Caco-2 (cell line): ENCODE measurements around the gene GTPBP1. TPM values are rescaled to one million over a fixed set of nuclear protein-coding genes. Genes with fewer than 3 reads are reported as not detected.

Experiments
- BruUV-seq: library from RNA; stranded (reverse); fragments of 400-500 nt; replicated peaks from 2 replicates; lab custom pipeline; 2021; lab: Mats Ljungman, UMichigan
- CTCF ChIA-PET: fragments of 300-600 bp; sonication (Branson Sonifier 250); formaldehyde crosslinking; loops from one replicate; lab custom pipeline; 2022; ENCODE audit warnings: antibody characterized with exemption; lab: Charles Lee
- POLR2A ChIA-PET: fragments of 300-600 bp; sonication (Branson Sonifier 250); formaldehyde crosslinking; loops from one replicate; lab custom pipeline; 2022; ENCODE audit warnings: antibody characterized with exemption; lab: Charles Lee
- DNase-seq, 2 experiments: peaks; one replicate each; pipeline versions ENCODE4 v3.0.0 to v3.0.0-alpha.2; 2020 to 2022
- H3K27me3 ChIP-seq: replicated peaks from 2 replicates; pipeline ENCODE4 v1.6.0; 2011; ENCODE audit warnings: low read length; ENCODE audit not compliant: control insufficient read depth, insufficient read depth
- H3K36me3 ChIP-seq: 2 replicates; pipeline ENCODE4 v1.5.1; 2011; ENCODE audit warnings: low read length; ENCODE audit not compliant: control insufficient read depth, insufficient read depth
- H3K4me1 ChIP-seq: fragments of 250-450 bp; sonication (Bioruptor Pico); 2 replicates; pipeline ENCODE4 v1.5.1; 2020; ENCODE audit warnings: mild to moderate bottlenecking
- H3K4me3 ChIP-seq: 2 replicates; pipeline ENCODE4 v1.5.1; 2011; ENCODE audit warnings: low read depth, mild to moderate bottlenecking, control low read depth, low read length
- H3K9me3 ChIP-seq: fragments of 250-450 bp; sonication (Bioruptor Pico); 2 replicates; pipeline ENCODE4 v1.5.1; 2020; ENCODE audit warnings: mild to moderate bottlenecking, moderate library complexity
- H3K27ac Mint-ChIP-seq: one replicate; pipeline ENCODE4 v1.8.0; 2022; ENCODE audit warnings: mixed read lengths; ENCODE audit not compliant: unreplicated experiment
- H3K27me3 Mint-ChIP-seq: one replicate; pipeline ENCODE4 v1.8.0; 2022; ENCODE audit warnings: mixed read lengths; ENCODE audit not compliant: insufficient read depth, unreplicated experiment
- H3K36me3 Mint-ChIP-seq: one replicate; pipeline ENCODE4 v1.8.0; 2022; ENCODE audit warnings: mild to moderate bottlenecking, mixed read lengths; ENCODE audit not compliant: insufficient read depth, unreplicated experiment
- H3K4me1 Mint-ChIP-seq: one replicate; pipeline ENCODE4 v1.8.0; 2022; ENCODE audit warnings: low read depth, mixed read lengths; ENCODE audit not compliant: unreplicated experiment
- H3K4me3 Mint-ChIP-seq: one replicate; pipeline ENCODE4 v1.8.0; 2022; ENCODE audit warnings: mild to moderate bottlenecking, moderate library complexity, mixed read lengths; ENCODE audit not compliant: unreplicated experiment
- H3K9me3 Mint-ChIP-seq: one replicate; pipeline ENCODE4 v1.8.0; 2022; ENCODE audit warnings: mixed read lengths; ENCODE audit not compliant: unreplicated experiment
- CTCF ChIP-seq, 2 experiments: fragments of 200-600 bp in 1 of 2; IDR thresholded peaks; 1 replicate in 1 of 2; 2 replicates in 1 of 2; pipeline versions ENCODE4 v1.5.1 to v1.8.0; 2011 to 2022; ENCODE audit warnings: antibody characterized with exemption in 1 of 2, control low read depth in 1 of 2, inconsistent platforms in 1 of 2, low read depth in 1 of 2, low read length in 1 of 2, mild to moderate bottlenecking in 1 of 2, moderate library complexity in 1 of 2; ENCODE audit not compliant: insufficient read depth in 1 of 2, severe bottlenecking in 1 of 2, unreplicated experiment in 1 of 2
- intact Hi-C: fragments of 100-400 bp; cut with micrococcal nuclease; formaldehyde crosslinking; loops from one replicate; pipeline ENCODE4 v1.10.0; 2022; ENCODE audit not compliant: unreplicated experiment
- total RNA-seq: library from RNA; stranded (reverse); gene quantifications from 2 replicates; pipeline ENCODE4 v1.2.3, GENCODE V29; 2022

The GTPBP1 gene
- total RNA-seq, 1 experiment from 2014 or later, result 47.2 TPM

DNA sequence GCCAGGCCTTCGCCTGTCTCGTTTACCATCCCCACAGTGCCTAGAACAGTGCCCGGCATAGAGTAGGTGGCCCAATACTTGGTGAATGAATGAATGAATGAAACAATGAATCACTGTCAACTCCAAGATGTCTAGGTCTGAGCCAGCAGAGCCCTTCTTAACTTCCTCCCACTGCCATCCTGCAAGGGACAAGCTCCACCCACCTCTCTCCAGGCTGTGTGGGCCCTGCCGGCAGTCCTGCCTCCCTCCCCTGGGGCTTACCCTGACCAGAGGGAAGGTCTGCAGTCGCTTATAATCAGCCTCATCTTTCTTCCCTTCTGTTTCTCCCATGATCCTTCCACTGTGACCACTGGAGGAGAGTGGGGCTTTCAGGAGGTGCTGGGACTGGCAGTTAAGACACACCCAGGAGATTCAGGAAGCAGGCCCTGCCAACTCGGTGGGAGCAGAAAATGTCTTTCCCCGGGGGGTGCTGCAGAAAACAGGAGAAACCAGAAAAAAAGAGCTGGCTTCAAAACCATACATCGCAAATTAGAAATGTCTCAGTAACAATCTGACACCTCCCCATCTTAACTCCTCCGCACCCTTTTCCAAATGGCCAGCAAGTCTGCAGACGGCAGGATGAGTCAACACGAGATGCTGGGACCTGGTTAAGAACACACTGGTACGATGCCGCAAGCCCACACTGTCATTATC is 76.8 kb downstream of the GTPBP1 start:
- Mint-ChIP-seq H3K9me3 (no peaks in the 10 kb centered on the region), H3K4me1 (no peaks in the 10 kb centered on the region), H3K27me3 (no peaks in the 10 kb centered on the region), H3K4me3 (no peak overlapping the region), H3K27ac (no peak overlapping the region), H3K36me3 (peaks cover 6% of the 10 kb centered on the region)
- no peak for TF ChIP-seq CTCF (IDR thresholded peaks at IDR 0.05; ENCODE audit: insufficient read depth in 1 of 2, low read depth in 1 of 2, low read length in 1 of 2, severe bottlenecking in 1 of 2, unreplicated experiment in 1 of 2)
- ChIA-PET CTCF (no interaction called here), POLR2A (no interaction called here)
- no peak for DNase-seq
- Histone ChIP-seq H3K9me3 (no peaks in the 10 kb centered on the region), H3K27me3 (no peaks in the 10 kb centered on the region), H3K4me3 (no peak overlapping the region), H3K36me3 (no peaks in the 10 kb centered on the region), H3K4me1 (no peaks in the 10 kb centered on the region)
- intact Hi-C loops, result no loop called here
- BruUV-seq, result no TSS peak

Other genes with a start within 250 kb of the GTPBP1 start
- 13.4 and 18.2 TPM in 2 replicates for gene KDELR3, start 237.8 kb upstream of the GTPBP1 start, total RNA-seq
- 359 and 367 TPM in 2 replicates for gene DDX17, start 199.6 kb upstream of the GTPBP1 start, total RNA-seq
- 1.1 and 1.2 TPM in 2 replicates for gene DMC1, start 135.8 kb upstream of the GTPBP1 start, total RNA-seq
- 0.73 and 2.2 TPM in 2 replicates for gene FAM227A, start 49.6 kb upstream of the GTPBP1 start, total RNA-seq
- 22.8 and 28.3 TPM in 2 replicates for gene CBY1, start 49.3 kb upstream of the GTPBP1 start, total RNA-seq
- gene TOMM22, start 24.0 kb upstream of the GTPBP1 start, total RNA-seq, result 113 and 114 TPM in 2 replicates
- gene JOSD1, start 5.0 kb upstream of the GTPBP1 start, total RNA-seq, result 50.3 and 55.3 TPM in 2 replicates
- gene SUN2, start 50.1 kb downstream of the GTPBP1 start, total RNA-seq, result 61.9 and 67.8 TPM in 2 replicates
- 8.1 and 9.2 TPM in 2 replicates for gene DNAL4, start 88.2 kb downstream of the GTPBP1 start, total RNA-seq
- gene NPTXR, start 138.1 kb downstream of the GTPBP1 start, total RNA-seq, result 12.8 and 16.4 TPM in 2 replicates
- gene CBX6, start 166.3 kb downstream of the GTPBP1 start, total RNA-seq, result 52.2 and 55.9 TPM in 2 replicates